ENCODE data around the gene TMEM98. TPM values are rescaled to one million over a fixed set of nuclear protein-coding genes. Genes with fewer than 3 reads are reported as not detected.

The TMEM98 gene
- total and polyA plus RNA-seq, 9 of the 15 experiments (the other 6 are each of a cell fraction or from before 2014, with no cell fraction given) = 33.5 to 164 (median 84.7) TPM

- no peak for TF ChIP-seq MGA (IDR thresholded peaks at IDR 0.05)
- TF ChIP-seq DIDO1 (tag; IDR thresholded peaks at IDR 0.05; ENCODE audit: low read depth) = no peak
- no peak for TF ChIP-seq ZNF551 (CRISPR knock-in tag; IDR thresholded peaks at IDR 0.05)
- no peak for TF ChIP-seq RBM34 (IDR thresholded peaks at IDR 0.05; ENCODE audit: borderline replicate concordance, insufficient read depth, low read length)
- H3K9ac ChIP-seq (ENCODE audit: insufficient read depth in 1 of 2, low read depth in 2 of 2, low read length in 2 of 2) = no peak overlapping the region
- in situ Hi-C loops (cut with MboI) (no loop called here), intact Hi-C loops (cut with micrococcal nuclease) (no loop called here)
- H3K27me3 ChIP-seq (ENCODE audit: control insufficient read depth in 2 of 2, insufficient read depth in 2 of 2, low read length in 2 of 2) = no peaks in the 10 kb centered on the region; a peak in 1 of 5 replicates
- H3K4me2 ChIP-seq (ENCODE audit: insufficient read depth, low read length) = no peak overlapping the region
- no peak overlapping the region for H3K27ac ChIP-seq (ENCODE audit: extremely low read depth, low read depth, low read length)
- H3K4me3 ChIP-seq = no peak overlapping the region
- H3K9me3 ChIP-seq (replicated peaks; ENCODE audit: control insufficient read depth, insufficient read depth, low read depth, low read length) = peaks cover under 1% of the 10 kb centered on the region; the same call in 1 of the 2 replicates
- peaks cover 21 to 22% of the 10 kb centered on the region in 2 experiments; a peak in 4 of 5 replicates for H3K4me1 ChIP-seq (replicated peaks in 1 of 2; ENCODE audit: control insufficient read depth in 2 of 2, insufficient read depth in 2 of 2, low read length in 2 of 2)
- 43% methylated on average over 9 of the region's 9 CpGs for WGBS (ENCODE audit: insufficient coverage, low coverage, missing lambda C conversion rate)
- H3K36me3 ChIP-seq (ENCODE audit: control insufficient read depth, insufficient read depth, low read length) = no peaks in the 10 kb centered on the region
- DNase-seq (ENCODE audit: extremely low read depth in 1 of 4, low spot score in 3 of 4) (no peak), FAIRE-seq (no peak), ATAC-seq (no peak)
- no peaks in the 10 kb centered on the region for H3K9me1 ChIP-seq (ENCODE audit: control insufficient read depth, insufficient read depth, low read length)
- no peaks in the 10 kb centered on the region for H3K79me2 ChIP-seq (ENCODE audit: control insufficient read depth, insufficient read depth, low read length)
- no TSS peak for BruUV-seq (replicated peaks)
- CTCF ChIA-PET (ENCODE audit: low intra/inter-chr PET ratio) = no interaction called here
- H4K20me1 ChIP-seq (replicated peaks; ENCODE audit: control insufficient read depth, insufficient read depth, low read length) = no peaks in the 10 kb centered on the region
- POLR2A ChIA-PET = no interaction called here
- H2AFZ ChIP-seq (ENCODE audit: low read depth, low read length) = no peak overlapping the region
Observed at GRCh38 chr17:32993977-32994376, 66.0 kb downstream of the TMEM98 start.

Data from K562 (cell line).